Pancreas (tissue), 10 donors: ENCODE data around the gene GPR183. TPM values are rescaled to one million over a fixed set of nuclear protein-coding genes. Genes with fewer than 3 reads are reported as not detected.

ENCODE experiments used
- ATAC-seq, 4 donors: fragments of 200-7000 bp; cut with Tn5 transposase; one replicate each; pipeline versions ENCODE4 v1.8.0 to v1.9.1; 2020; ENCODE audit warnings: mild to moderate bottlenecking in 4 of 4, moderate library complexity in 4 of 4
- DNase-seq, 6 donors: peaks; one replicate each; pipeline ENCODE4 v3.0.0-alpha.2; 2020
- FAIRE-seq: peaks from 2 replicates; lab custom pipeline; 2012; peaks lifted over from hg19 to GRCh38; lab: Jason Lieb, UNC
- H3K27ac ChIP-seq, 4 donors: fragments of 200-600 bp; sonication (generic); 1 replicate in 3 of 4; 2 replicates in 1 of 4; pipeline versions ENCODE4 v1.5.0 to v1.8.0; 2020
- H3K27me3 ChIP-seq, 4 donors: fragments of 200-600 bp; one replicate each; pipeline ENCODE4 v1.8.0; 2021
- H3K36me3 ChIP-seq, 3 donors: fragments of 200-600 bp; sonication (generic) in 1 of 3; one replicate each; pipeline versions ENCODE4 v1.5.0 to v1.8.0; 2020 to 2021
- H3K4me1 ChIP-seq, 3 donors: fragments of 200-600 bp; one replicate each; pipeline ENCODE4 v1.8.0; 2021
- H3K4me3 ChIP-seq, 4 donors: fragments of 200-600 bp; sonication (generic) in 2 of 4; one replicate each; pipeline versions ENCODE4 v1.5.0 to v1.8.0; 2020 to 2021
- H3K9me3 ChIP-seq, 4 donors: fragments of 200-600 bp; one replicate each; pipeline ENCODE4 v1.8.0; 2021
- WGBS, 2 donors: extraction: QIAGEN DNeasy Blood & Tissue Kit; methylation state at CpG; one replicate each; pipeline ENCODE4 v1.1.7; 2013; 5-methylcytosine and 5-hydroxymethylcytosine counted together
- intact Hi-C, 3 donors: fragments of 100-400 bp; cut with DNase I; formaldehyde crosslinking; loops; one replicate each; pipeline versions ENCODE4 v1.11.1 to v1.14.2; 2022
- polyA plus RNA-seq, 2 donors: library from polyadenylated mRNA; stranded (reverse); fragments of 200-250 nt; gene quantifications; one replicate each; pipeline ENCODE4 v1.2.3, GENCODE V29; 2013
- total RNA-seq, 6 donors: library from RNA; stranded (reverse); fragmentation: NEBNext Ultra II Directional in 4 of 6; extraction: Animal tissue kit (Norgen Biotek cat#: 25700) in 4 of 6; gene quantifications; one replicate each; pipeline versions ENCODE4 v1.2.1 to v1.2.4, GENCODE V29; 2021 to 2023
- TF ChIP-seq, protein P1 (sequence below), 4 donors: fragments of 200-600 bp; sonication (generic) in 3 of 4; IDR thresholded peaks; one replicate each; pipeline versions ENCODE4 v1.5.0 to v1.8.0; 2021; ENCODE audit warnings: antibody characterized with exemption in 4 of 4
- donor health status: healthy with polysubstance abuse.
- donor health status: DM: no; HTN: no; CAD: no; lungs with moderate emphysema.
- donor health status: DM: no; HTN: no; CAD: no.
- donor health status: control.
- donor health status: control.
- donor health status: Bipolar disorder and iron deficiency.
- donor health status: DM: yes; HTN: yes; CAD: no.
- donor health status: DM: no; HTN: no; CAD: no.
- donor health status: DM: no; HTN: no; CAD: no.
- donor health status: DM: yes; HTN: yes; CAD: no.

Gene GPR183
- total and polyA plus RNA-seq, 8 donors, result 0.23 to 3.5 (median 0.97) TPM

DNA sequence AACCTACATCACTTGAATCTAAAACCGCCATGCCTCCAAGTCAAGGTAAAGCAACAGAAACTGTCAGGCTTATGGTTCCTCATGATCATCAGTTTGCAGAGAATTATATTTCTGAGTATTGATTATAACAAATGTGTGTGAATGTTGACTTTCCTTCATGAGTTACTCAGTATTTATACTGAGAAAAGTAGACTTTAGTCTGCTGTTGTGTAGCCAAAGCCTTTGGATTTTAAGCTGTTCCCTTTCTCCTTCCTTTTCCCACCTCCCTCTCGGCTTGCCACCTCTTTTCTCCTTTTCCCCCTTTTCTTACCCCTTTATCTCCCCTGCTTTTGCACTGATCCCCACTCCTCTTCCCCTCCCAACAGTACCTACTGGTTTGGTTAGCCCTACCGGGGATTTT lies 28.4 kb downstream of the GPR183 start:
- intact Hi-C loops, result no loop called here
- TF ChIP-seq, protein P1, sequence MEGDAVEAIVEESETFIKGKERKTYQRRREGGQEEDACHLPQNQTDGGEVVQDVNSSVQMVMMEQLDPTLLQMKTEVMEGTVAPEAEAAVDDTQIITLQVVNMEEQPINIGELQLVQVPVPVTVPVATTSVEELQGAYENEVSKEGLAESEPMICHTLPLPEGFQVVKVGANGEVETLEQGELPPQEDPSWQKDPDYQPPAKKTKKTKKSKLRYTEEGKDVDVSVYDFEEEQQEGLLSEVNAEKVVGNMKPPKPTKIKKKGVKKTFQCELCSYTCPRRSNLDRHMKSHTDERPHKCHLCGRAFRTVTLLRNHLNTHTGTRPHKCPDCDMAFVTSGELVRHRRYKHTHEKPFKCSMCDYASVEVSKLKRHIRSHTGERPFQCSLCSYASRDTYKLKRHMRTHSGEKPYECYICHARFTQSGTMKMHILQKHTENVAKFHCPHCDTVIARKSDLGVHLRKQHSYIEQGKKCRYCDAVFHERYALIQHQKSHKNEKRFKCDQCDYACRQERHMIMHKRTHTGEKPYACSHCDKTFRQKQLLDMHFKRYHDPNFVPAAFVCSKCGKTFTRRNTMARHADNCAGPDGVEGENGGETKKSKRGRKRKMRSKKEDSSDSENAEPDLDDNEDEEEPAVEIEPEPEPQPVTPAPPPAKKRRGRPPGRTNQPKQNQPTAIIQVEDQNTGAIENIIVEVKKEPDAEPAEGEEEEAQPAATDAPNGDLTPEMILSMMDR (IDR thresholded peaks at IDR 0.05), result no peak
- Histone ChIP-seq H3K4me1 (peaks cover 0 to 3% (median 0%) of the 10 kb centered on the region in 3 donors), H3K27ac (no peak overlapping the region), H3K4me3 (no peak overlapping the region), H3K27me3 (no peaks in the 10 kb centered on the region), H3K9me3 (no peaks in the 10 kb centered on the region), H3K36me3 (no peaks in the 10 kb centered on the region)
- ATAC-seq, result no peak
- WGBS, 2 donors, result 83 to 88% methylated on average over 3 of the region's 3 CpGs
- no peak for FAIRE-seq
- DNase-seq, result no peak

DNA sequence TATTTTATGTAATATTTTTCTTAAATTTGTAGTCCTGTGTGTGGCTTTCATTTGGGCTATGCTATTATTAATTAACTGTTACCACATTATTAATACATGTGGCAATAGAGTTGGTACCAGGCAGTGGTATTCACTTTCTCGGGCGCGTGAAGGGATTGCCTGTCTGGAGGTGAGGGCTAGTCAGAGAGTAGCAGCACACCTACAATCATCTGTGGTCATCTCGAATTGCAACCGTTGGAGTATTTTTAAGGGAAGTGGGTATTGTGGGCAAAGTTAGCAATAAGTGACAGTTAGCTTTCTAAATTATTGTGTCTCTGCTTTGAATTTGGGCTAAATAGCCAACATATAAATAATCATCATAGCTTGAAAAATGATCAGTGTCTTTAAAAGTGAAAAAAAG lies 29.0 kb downstream of the GPR183 start:
- H3K36me3 ChIP-seq, result no peaks in the 10 kb centered on the region
- H3K4me1 ChIP-seq, result peaks cover 0 to 3% (median 0%) of the 10 kb centered on the region in 3 donors
- TF ChIP-seq, protein P1 (IDR thresholded peaks at IDR 0.05), result no peak
- intact Hi-C loops, result no loop called here
- ATAC-seq (no peak), FAIRE-seq (no peak), DNase-seq (no peak)
- no peak overlapping the region for H3K4me3 ChIP-seq
- whole genome bisulfite sequencing, 2 donors, result 87 to 91% methylated on average over 5 of the region's 5 CpGs
- H3K27ac ChIP-seq, result no peak overlapping the region
- H3K9me3 ChIP-seq, result no peaks in the 10 kb centered on the region
- H3K27me3 ChIP-seq, result no peaks in the 10 kb centered on the region

DNA sequence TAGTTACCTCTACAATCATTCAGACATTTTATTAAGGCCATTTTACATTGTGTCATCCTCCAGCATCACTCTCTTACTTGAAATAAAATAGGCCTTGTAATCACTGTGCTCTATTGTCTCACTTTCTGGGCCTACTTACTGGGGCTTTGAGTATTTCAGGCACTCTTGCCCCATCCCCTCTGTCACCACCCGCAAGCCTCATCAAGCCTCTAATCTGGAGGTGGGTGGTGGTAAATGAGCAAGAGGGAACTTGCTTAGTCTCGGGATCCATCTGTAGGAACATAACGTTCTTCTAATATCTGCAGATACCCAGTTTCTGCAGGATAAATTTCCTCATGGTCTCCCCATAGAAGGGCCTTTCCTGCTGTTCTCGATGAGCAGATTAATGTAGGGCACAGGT lies 29.6 kb downstream of the GPR183 start:
- ATAC-seq (peak in 1 of 4 donors; percentile 19), DNase-seq (no peak), FAIRE-seq (no peak)
- intact Hi-C loops, result no loop called here
- H3K27ac ChIP-seq, result no peak overlapping the region
- WGBS, 2 donors, result 92 to 93% methylated on average over 4 of the region's 4 CpGs
- H3K4me3 ChIP-seq, result no peak overlapping the region
- H3K36me3 ChIP-seq, result no peaks in the 10 kb centered on the region
- no peaks in the 10 kb centered on the region for H3K9me3 ChIP-seq
- H3K27me3 ChIP-seq, result no peaks in the 10 kb centered on the region
- TF ChIP-seq, protein P1 (IDR thresholded peaks at IDR 0.05), result no peak
- H3K4me1 ChIP-seq, result peaks cover 0 to 3% (median 0%) of the 10 kb centered on the region in 3 donors

DNA sequence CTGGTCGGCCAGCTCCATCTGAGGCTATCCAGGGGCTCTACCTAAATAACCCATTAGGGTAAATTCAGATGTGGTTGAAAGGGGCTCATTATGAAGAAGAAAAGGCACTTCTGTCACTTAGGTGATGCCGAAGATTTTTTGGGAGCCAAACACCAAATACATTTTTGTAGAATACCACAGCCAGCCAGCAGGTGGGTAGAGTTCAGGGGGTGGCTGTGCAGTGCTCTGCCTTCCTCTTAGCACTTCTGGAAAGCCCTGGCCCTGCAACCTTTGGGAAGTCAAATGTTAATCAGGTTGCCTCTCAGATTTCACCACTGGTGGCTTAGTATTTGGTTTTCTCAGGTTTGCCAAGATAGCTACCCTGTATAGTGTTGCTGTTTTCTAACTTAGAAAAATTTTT lies 30.5 kb downstream of the GPR183 start:
- ATAC-seq, result no peak
- intact Hi-C loops, result no loop called here

DNA sequence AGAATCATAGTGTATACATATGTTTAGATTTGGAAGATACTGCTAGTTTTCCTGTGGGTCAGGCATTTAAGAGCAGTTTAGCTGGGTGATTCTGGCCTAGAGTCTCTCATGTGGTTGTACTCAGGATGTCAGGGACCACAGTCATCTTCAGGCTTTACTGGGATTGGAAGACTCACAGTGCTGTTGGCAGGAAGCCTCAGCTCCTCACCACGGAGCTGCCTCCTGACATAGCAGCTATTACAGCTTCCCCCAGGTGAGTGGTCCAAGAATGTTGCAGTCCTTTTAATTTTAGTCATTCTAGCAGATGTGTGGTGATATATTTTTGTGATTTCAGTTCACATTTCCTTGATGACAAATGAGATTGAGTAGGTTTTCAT lies 32.1 kb downstream of the GPR183 start:
- Histone ChIP-seq H3K4me3 (no peak overlapping the region), H3K27me3 (no peaks in the 10 kb centered on the region), H3K27ac (no peak overlapping the region), H3K36me3 (no peaks in the 10 kb centered on the region), H3K9me3 (no peaks in the 10 kb centered on the region), H3K4me1 (no peaks in the 10 kb centered on the region)
- WGBS, 2 donors, result 69 to 71% methylated on average over 1 of the region's 1 CpG
- TF ChIP-seq, protein P1 (IDR thresholded peaks at IDR 0.05), result no peak
- DNase-seq, result no peak
- no peak for ATAC-seq
- intact Hi-C loops, result no loop called here
- FAIRE-seq, result no peak

More for the DNA sequence above, 30.5 kb downstream of the GPR183 start:
- H3K27ac ChIP-seq, result no peak overlapping the region
- WGBS, 2 donors, result 95 to 96% methylated on average over 2 of the region's 2 CpGs
- no peaks in the 10 kb centered on the region for H3K36me3 ChIP-seq
- FAIRE-seq, result no peak
- TF ChIP-seq, protein P1 (IDR thresholded peaks at IDR 0.05), result no peak
- no peaks in the 10 kb centered on the region for H3K4me1 ChIP-seq
- DNase-seq, result no peak
- no peaks in the 10 kb centered on the region for H3K9me3 ChIP-seq
- H3K27me3 ChIP-seq, result no peaks in the 10 kb centered on the region
- H3K4me3 ChIP-seq, result no peak overlapping the region
